ENCODE data around the gene ARHGAP36. TPM values are rescaled to one million over a fixed set of nuclear protein-coding genes. Genes with fewer than 3 reads are reported as not detected.

ARHGAP36 gene
- total and polyA plus RNA-seq, 4 donors: not detected

- Histone ChIP-seq H3K4me3 (no peak overlapping the region), H3K27ac (ENCODE audit: low read depth in 1 of 2, low read length in 1 of 2) (no peak overlapping the region), H3K9ac (ENCODE audit: insufficient read depth in 1 of 2, low read length in 2 of 2) (no peak overlapping the region), H3K27me3 (ENCODE audit: control insufficient read depth in 3 of 3, insufficient read depth in 3 of 3, low read length in 2 of 3) (peaks cover 12 to 69% (median 30%) of the 10 kb centered on the region in 3 donors), H3K36me3 (ENCODE audit: control insufficient read depth in 4 of 4, insufficient read depth in 4 of 4, low read length in 4 of 4) (no peaks in the 10 kb centered on the region), H3K4me1 (ENCODE audit: control insufficient read depth in 5 of 5, insufficient read depth in 5 of 5, low read length in 5 of 5) (no peaks in the 10 kb centered on the region), H3K9me3 (ENCODE audit: control insufficient read depth in 4 of 4, insufficient read depth in 3 of 4, low read length in 3 of 4) (no peaks in the 10 kb centered on the region)
- TF ChIP-seq CTCF (IDR thresholded peaks at IDR 0.05; ENCODE audit: control extremely low read depth, extremely low read depth): no peak
- WGBS, 2 donors: 82 to 90% methylated on average over 3 of the region's 3 CpGs
- DNase-seq (no peak), ATAC-seq (ENCODE audit: insufficient read depth, low FRiP score) (no peak)
Measured at GRCh38 chrX:131060147-131060546, 2.0 kb downstream of the ARHGAP36 start.

GRCh38 chrX:131061306-131061705 is 3.2 kb downstream of the ARHGAP36 start:
- Histone ChIP-seq H3K4me3 (no peak overlapping the region), H3K36me3 (ENCODE audit: control insufficient read depth in 4 of 4, insufficient read depth in 4 of 4, low read length in 4 of 4) (no peaks in the 10 kb centered on the region), H3K9me3 (ENCODE audit: control insufficient read depth in 4 of 4, insufficient read depth in 3 of 4, low read length in 3 of 4) (no peaks in the 10 kb centered on the region), H3K4me1 (ENCODE audit: control insufficient read depth in 5 of 5, insufficient read depth in 5 of 5, low read length in 5 of 5) (no peaks in the 10 kb centered on the region), H3K27me3 (ENCODE audit: control insufficient read depth in 3 of 3, insufficient read depth in 3 of 3, low read length in 2 of 3) (peaks cover 12 to 65% (median 26%) of the 10 kb centered on the region in 3 donors), H3K27ac (ENCODE audit: low read depth in 1 of 2, low read length in 1 of 2) (no peak overlapping the region), H3K9ac (ENCODE audit: insufficient read depth in 1 of 2, low read length in 2 of 2) (no peak overlapping the region)
- ATAC-seq (ENCODE audit: insufficient read depth, low FRiP score): no peak
- no peak for DNase-seq
- TF ChIP-seq CTCF (IDR thresholded peaks at IDR 0.05; ENCODE audit: control extremely low read depth, extremely low read depth): no peak
- 77 to 90% methylated on average over 6 of the region's 6 CpGs for WGBS, 2 donors

GRCh38 chrX:131063613-131064012 is 5.5 kb downstream of the ARHGAP36 start:
- WGBS, 2 donors: 29% methylated on average over 3 of the region's 3 CpGs
- H3K4me3 ChIP-seq: no peak overlapping the region
- peaks cover 6 to 65% (median 36%) of the 10 kb centered on the region in 3 donors for H3K27me3 ChIP-seq (ENCODE audit: control insufficient read depth in 3 of 3, insufficient read depth in 3 of 3, low read length in 2 of 3)

More at GRCh38 chrX:131063613-131064012, 5.5 kb downstream of the ARHGAP36 start:
- no peak for ATAC-seq (ENCODE audit: insufficient read depth, low FRiP score)
- H3K9me3 ChIP-seq (ENCODE audit: control insufficient read depth in 4 of 4, insufficient read depth in 3 of 4, low read length in 3 of 4): no peaks in the 10 kb centered on the region
- H3K4me1 ChIP-seq (ENCODE audit: control insufficient read depth in 5 of 5, insufficient read depth in 5 of 5, low read length in 5 of 5): no peaks in the 10 kb centered on the region
- no peaks in the 10 kb centered on the region for H3K36me3 ChIP-seq (ENCODE audit: control insufficient read depth in 4 of 4, insufficient read depth in 4 of 4, low read length in 4 of 4)
- H3K27ac ChIP-seq (ENCODE audit: low read depth in 1 of 2, low read length in 1 of 2): no peak overlapping the region
- no peak overlapping the region for H3K9ac ChIP-seq (ENCODE audit: insufficient read depth in 1 of 2, low read length in 2 of 2)
- no peak for DNase-seq
- no peak for TF ChIP-seq CTCF (IDR thresholded peaks at IDR 0.05; ENCODE audit: control extremely low read depth, extremely low read depth)
